H1 (cell line): Measurements from ENCODE around the gene MRPL19. TPM values are rescaled to one million over a fixed set of nuclear protein-coding genes. Genes with fewer than 3 reads are reported as not detected.
A peak's percentile ranks its signal among the peaks of the same experiment; 100 is the strongest.

Source experiments
- CTCF ChIA-PET: fragments of 300-600 bp; sonication (Branson Sonifier 250); formaldehyde crosslinking; loops from one replicate; lab custom pipeline; 2021; ENCODE audit not compliant: partially characterized antibody; lab: Charles Lee
- POLR2A ChIA-PET: fragments of 300-600 bp; sonication (Branson Sonifier 250); formaldehyde crosslinking; loops from one replicate; lab custom pipeline; 2021; ENCODE audit warnings: inconsistent platforms; ENCODE audit not compliant: partially characterized antibody; lab: Charles Lee
- DNase-seq, 2 experiments: peaks; one replicate each; pipeline versions ENCODE4 v3.0.0 to v3.0.0-alpha.2; 2010 to 2022; ENCODE audit warnings: low spot score in 2 of 2, low read depth in 1 of 2, mixed read lengths in 1 of 2
- FAIRE-seq: peaks from 2 replicates; lab custom pipeline; 2011; peaks lifted over from hg19 to GRCh38; lab: Jason Lieb, UNC
- H2AFZ ChIP-seq: 2 replicates; pipeline ENCODE4 v1.8.1; 2012; ENCODE audit warnings: low read length, inconsistent platforms
- H2AK5ac ChIP-seq: 2 replicates; pipeline ENCODE4 v1.6.1; 2013; ENCODE audit warnings: low read depth, low read length
- H2BK120ac ChIP-seq: replicated peaks from 2 replicates; pipeline ENCODE3; 2013; ENCODE audit warnings: low read depth, low read length, inconsistent platforms
- H2BK12ac ChIP-seq: 2 replicates; pipeline ENCODE4 v1.6.1; 2013; ENCODE audit warnings: low read depth, low read length
- H2BK15ac ChIP-seq: 2 replicates; pipeline ENCODE4 v1.6.1; 2013; ENCODE audit warnings: low read length
- H2BK20ac ChIP-seq: 2 replicates; pipeline ENCODE4 v1.6.1; 2013; ENCODE audit warnings: low read length
- H2BK5ac ChIP-seq: 2 replicates; pipeline ENCODE4 v1.6.1; 2013; ENCODE audit warnings: low read depth, low read length
- H3K14ac ChIP-seq: 2 replicates; pipeline ENCODE4 v1.6.1; 2013; ENCODE audit warnings: inconsistent platforms; ENCODE audit not compliant: insufficient read length
- H3K18ac ChIP-seq: 2 replicates; pipeline ENCODE4 v1.6.1; 2013; ENCODE audit warnings: low read length; ENCODE audit errors: extremely low read depth
- H3K23ac ChIP-seq: 2 replicates; pipeline ENCODE4 v1.6.1; 2013; ENCODE audit warnings: inconsistent platforms; ENCODE audit not compliant: insufficient read length
- H3K23me2 ChIP-seq: 2 replicates; pipeline ENCODE4 v1.6.1; 2013; ENCODE audit warnings: low read depth, low read length
- H3K27ac ChIP-seq: 2 replicates; pipeline ENCODE4 v1.6.1; 2011; ENCODE audit warnings: low read depth, low read length, inconsistent platforms
- H3K27me3 ChIP-seq, 4 experiments: replicated peaks in 1 of 4; 1 replicate in 1 of 4; 2 replicates in 3 of 4; pipeline versions ENCODE4 v1.6.1 to v1.8.1; 2011 to 2013; ENCODE audit warnings: low read length in 3 of 4, mild to moderate bottlenecking in 3 of 4, inconsistent platforms in 2 of 4, mixed read lengths in 2 of 4, moderate library complexity in 1 of 4; ENCODE audit not compliant: control insufficient read depth in 3 of 4, insufficient read depth in 3 of 4; ENCODE audit errors: extremely low read depth in 1 of 4
- H3K36me3 ChIP-seq, 4 experiments: 2 replicates each; pipeline versions ENCODE4 v1.6.1 to v1.8.1; 2011 to 2013; ENCODE audit warnings: mild to moderate bottlenecking in 4 of 4, low read length in 3 of 4, moderate library complexity in 2 of 4, control low read depth in 1 of 4, inconsistent platforms in 1 of 4; ENCODE audit not compliant: insufficient read depth in 4 of 4, control insufficient read depth in 2 of 4
- H3K4ac ChIP-seq: replicated peaks from 2 replicates; pipeline ENCODE3; 2013; ENCODE audit warnings: low read length, low read depth, mixed read lengths, inconsistent platforms; ENCODE audit not compliant: insufficient read length
- H3K4me1 ChIP-seq, 4 experiments: replicated peaks in 1 of 4; 1 replicate in 1 of 4; 2 replicates in 3 of 4; pipeline versions ENCODE4 v1.6.1 to v1.8.1; 2011 to 2013; ENCODE audit warnings: low read length in 3 of 4, inconsistent platforms in 2 of 4, mixed read lengths in 1 of 4; ENCODE audit not compliant: insufficient read depth in 4 of 4, control insufficient read depth in 3 of 4
- H3K4me2 ChIP-seq, 2 experiments: 2 replicates each; pipeline versions ENCODE4 v1.6.1 to v1.8.1; 2011 to 2013; ENCODE audit warnings: low read depth in 2 of 2, low read length in 2 of 2, control low read depth in 1 of 2, inconsistent platforms in 1 of 2, mild to moderate bottlenecking in 1 of 2; ENCODE audit not compliant: insufficient read depth in 1 of 2
- H3K4me3 ChIP-seq, 4 experiments: fragments of 200-600, 300-600 bp in 1 of 4; sonication (generic), shearing (Covaris generic), sonication (Bioruptor Twin) in 1 of 4; 2 replicates each; pipeline versions ENCODE4 v1.5.1 to v1.8.1; 2011 to 2016; ENCODE audit warnings: low read length in 4 of 4, low read depth in 3 of 4, control low read depth in 2 of 4, inconsistent platforms in 2 of 4, mild to moderate bottlenecking in 2 of 4, mixed read lengths in 1 of 4, moderate library complexity in 1 of 4; ENCODE audit not compliant: insufficient read depth in 2 of 4; ENCODE audit errors: extremely low read depth in 1 of 4
- H3K56ac ChIP-seq: replicated peaks from 2 replicates; pipeline ENCODE3; 2013; ENCODE audit warnings: low read depth, mild to moderate bottlenecking, mixed read lengths, low read length, inconsistent platforms; ENCODE audit not compliant: insufficient read length
- H3K79me1 ChIP-seq: 2 replicates; pipeline ENCODE4 v1.6.1; 2013; ENCODE audit warnings: low read depth, low read length, control low read depth
- H3K79me2 ChIP-seq, 2 experiments: 2 replicates each; pipeline versions ENCODE4 v1.6.1 to v1.8.1; 2012 to 2013; ENCODE audit warnings: low read length in 2 of 2, mild to moderate bottlenecking in 2 of 2, inconsistent platforms in 1 of 2; ENCODE audit not compliant: insufficient read depth in 2 of 2, control insufficient read depth in 1 of 2
- H3K9ac ChIP-seq, 4 experiments: replicated peaks in 1 of 4; 1 replicate in 1 of 4; 2 replicates in 3 of 4; pipeline versions ENCODE4 v1.6.1 to v1.8.1; 2011 to 2013; ENCODE audit warnings: low read depth in 3 of 4, low read length in 3 of 4, control low read depth in 2 of 4, mild to moderate bottlenecking in 2 of 4, moderate library complexity in 2 of 4, inconsistent platforms in 1 of 4; ENCODE audit errors: extremely low read depth in 1 of 4
- H3K9me3 ChIP-seq, 2 experiments: 2 replicates each; pipeline versions ENCODE4 v1.6.1 to v1.8.1; 2012 to 2013; ENCODE audit warnings: mild to moderate bottlenecking in 2 of 2, moderate library complexity in 2 of 2, control low read depth in 1 of 2, inconsistent platforms in 1 of 2, low read depth in 1 of 2, low read length in 1 of 2, mixed read lengths in 1 of 2; ENCODE audit not compliant: insufficient read depth in 2 of 2
- H4K20me1 ChIP-seq, 2 experiments: replicated peaks in 1 of 2; 2 replicates each; pipeline versions ENCODE3 to v1.8.1; 2011 to 2013; ENCODE audit warnings: inconsistent platforms in 2 of 2, low read length in 2 of 2, mild to moderate bottlenecking in 1 of 2; ENCODE audit not compliant: insufficient read depth in 2 of 2, control insufficient read depth in 1 of 2
- H4K5ac ChIP-seq: 2 replicates; pipeline ENCODE4 v1.6.1; 2013; ENCODE audit warnings: low read length, low read depth, mixed read lengths, inconsistent platforms; ENCODE audit not compliant: insufficient read length
- H4K8ac ChIP-seq: 2 replicates; pipeline ENCODE4 v1.8.0; 2013; ENCODE audit warnings: mild to moderate bottlenecking, moderate library complexity, low read length, inconsistent platforms; ENCODE audit not compliant: insufficient read depth; ENCODE audit errors: extremely low read depth
- H4K91ac ChIP-seq: replicated peaks from 2 replicates; pipeline ENCODE3; 2013; ENCODE audit warnings: low read length, mixed read lengths, inconsistent platforms; ENCODE audit not compliant: insufficient read length
- BRCA1 ChIP-seq: IDR thresholded peaks from 2 replicates; pipeline ENCODE4 v1.6.1; 2012; ENCODE audit warnings: low read depth, low read length, improper control_type of control experiment
- CHD1 ChIP-seq: IDR thresholded peaks from 2 replicates; pipeline ENCODE4 v1.6.1; 2012; ENCODE audit warnings: low read depth, low read length, improper control_type of control experiment
- CHD2 ChIP-seq: IDR thresholded peaks from 2 replicates; pipeline ENCODE4 v1.6.1; 2012; ENCODE audit warnings: low read length, improper control_type of control experiment
- CTBP2 ChIP-seq: IDR thresholded peaks from 2 replicates; pipeline ENCODE4 v1.7.0; 2011; ENCODE audit warnings: borderline replicate concordance, mild to moderate bottlenecking, moderate library complexity, mixed read lengths, low read length; ENCODE audit not compliant: insufficient read depth, insufficient read length
- E2F6 ChIP-seq: IDR thresholded peaks from 2 replicates; pipeline ENCODE4 v1.6.1; 2012; ENCODE audit warnings: inconsistent platforms
- EP300 ChIP-seq, 2 experiments: IDR thresholded peaks; 1 replicate in 1 of 2; 2 replicates in 1 of 2; pipeline ENCODE4 v1.6.1; 2011 to 2012; ENCODE audit warnings: low read depth in 2 of 2, low read length in 2 of 2, mild to moderate bottlenecking in 2 of 2, borderline replicate concordance in 1 of 2, inconsistent platforms in 1 of 2, moderate library complexity in 1 of 2
- EZH2 ChIP-seq: fragments of 200-600 bp; sonication (generic); IDR thresholded peaks from 2 replicates; pipeline ENCODE4 v1.7.1; 2012; ENCODE audit warnings: low read depth, mild to moderate bottlenecking, moderate library complexity, low read length, inconsistent platforms; ENCODE audit not compliant: severe bottlenecking
- JUN ChIP-seq: IDR thresholded peaks from 2 replicates; pipeline ENCODE4 v1.6.1; 2011; ENCODE audit warnings: low read depth, mild to moderate bottlenecking, improper control_type of control experiment, low read length
- KDM5A ChIP-seq: fragments of 200-600 bp; IDR thresholded peaks from 2 replicates; pipeline ENCODE4 v1.7.1; 2012; ENCODE audit warnings: mild to moderate bottlenecking, low read length, inconsistent platforms, mixed read lengths
- RFX5 ChIP-seq: IDR thresholded peaks from 2 replicates; pipeline ENCODE4 v1.6.1; 2011; ENCODE audit warnings: low read depth, low read length, improper control_type of control experiment, borderline replicate concordance
- RXRA ChIP-seq: IDR thresholded peaks from 2 replicates; pipeline ENCODE4 v1.6.1; 2011; ENCODE audit warnings: low read depth, mild to moderate bottlenecking, low read length, moderate library complexity; ENCODE audit not compliant: insufficient read depth
- SP2 ChIP-seq: IDR thresholded peaks from 2 replicates; pipeline ENCODE4 v1.6.1; 2012; ENCODE audit warnings: mild to moderate bottlenecking, low read length, inconsistent platforms
- ZNF274 ChIP-seq: IDR thresholded peaks from 2 replicates; pipeline ENCODE4 v1.7.0; 2012; ENCODE audit warnings: low read length, borderline replicate concordance; ENCODE audit errors: extremely low read depth
- WGBS, 2 experiments: shearing (Covaris generic) in 1 of 2; methylation state at CpG; one replicate each; pipeline versions ENCODE4 v1.1.6 to v1.1.7; 2013 to 2015; ENCODE audit warnings: low lambda C conversion rate in 2 of 2, mixed read lengths in 2 of 2, inconsistent platforms in 1 of 2, low coverage in 1 of 2, missing lambda C conversion rate in 1 of 2; ENCODE audit not compliant: insufficient replicate concordance in 2 of 2, insufficient coverage in 1 of 2, insufficient read length in 1 of 2; ENCODE audit errors: extremely low coverage in 1 of 2, missing lambda C conversion rate in 1 of 2; 5-methylcytosine and 5-hydroxymethylcytosine counted together
- polyA plus RNA-seq, 7 experiments: library from polyadenylated mRNA; depleted of rRNA in 3 of 7; stranded (reverse) in 5 of 7; unstranded in 2 of 7; fragments of >200 nt in 5 of 7; fragments of 200-250 nt in 2 of 7; gene quantifications; 1 replicate in 5 of 7; 2 replicates in 1 of 7; 4 replicates in 1 of 7; pipeline versions ENCODE4 v1.2.1 to v1.2.3, GENCODE V29; 2011 to 2013; ENCODE audit warnings: missing spikeins in 2 of 7, mixed read lengths in 2 of 7
- total RNA-seq: library from RNA; stranded (reverse); fragmentation: NEBNext Ultra II Directional; extraction: Animal tissue kit (Norgen Biotek cat#: 25700); gene quantifications from 2 replicates; pipeline ENCODE4 v1.2.1, GENCODE V29; 2021

The MRPL19 gene
- total and polyA plus RNA-seq, 2 of the 8 experiments (the other 6 are each of a cell fraction or from before 2014, with no cell fraction given) = 18.1 to 75.2 TPM

GRCh38 chr2:75645643-75646042 lies 940 bp upstream of the MRPL19 start:
- Histone ChIP-seq H3K4ac (no peak overlapping the region), H3K36me3 (peaks cover 0 to 20% (median 6%) of the 10 kb centered on the region in 4 experiments; a peak in 4 of 8 replicates), H3K79me1 (no peaks in the 10 kb centered on the region; the same call in 1 of the 2 replicates), H2AFZ (peak overlapping the region; percentile 99; the same call in 1 of the 2 replicates), H3K4me2 (peak overlapping the region in 1 of 2 experiments; percentile 48; a peak in 1 of 4 replicates), H3K18ac (no peak overlapping the region), H3K27me3 (no peaks in the 10 kb centered on the region), H2BK15ac (no peak overlapping the region), H2BK5ac (no peak overlapping the region), H3K4me1 (no peaks in the 10 kb centered on the region), H4K5ac (no peak overlapping the region), H3K23me2 (0 out of 2 replicates have a peak, but pooled peaks cover 3% of the 10 kb centered on the region), H3K14ac (no peak overlapping the region), H3K9ac (no peak overlapping the region), H2BK20ac (no peak overlapping the region), H3K27ac (no peak overlapping the region), H3K56ac (no peak overlapping the region), H2AK5ac (no peak overlapping the region), H4K8ac (no peak overlapping the region; the same call in 1 of the 2 replicates), H3K23ac (no peak overlapping the region), H3K9me3 (no peaks in the 10 kb centered on the region), H4K20me1 (peaks cover 0 to 2% of the 10 kb centered on the region in 2 experiments), H2BK120ac (no peak overlapping the region), H3K4me3 (no peak overlapping the region), H4K91ac (peak overlapping the region; percentile 7), H3K79me2 (peaks cover 0 to 28% of the 10 kb centered on the region in 2 experiments; a peak in 2 of 4 replicates), H2BK12ac (no peak overlapping the region)
- 93% methylated on average over 10 of the region's 10 CpGs; no CpG with 5 or more reads in 1 of the 2 experiments for WGBS, 2 experiments
- FAIRE-seq = no peak
- DNase-seq = no peak
- POLR2A ChIA-PET = no interaction called here
- CTCF ChIA-PET = interaction anchor here (0.6 to 1.6 kb wide), 6 partner anchors 8 to 54 kb away, joined by 3 to 5 read pairs (median 4); no protein-coding TSS in a partner anchor
- TF ChIP-seq ZNF274 (no peak), EP300 (IDR thresholded peaks at IDR 0.05; ENCODE audit: borderline replicate concordance in 1 of 2, low read depth in 2 of 2, low read length in 2 of 2) (no peak), CHD1 (no peak), JUN (no peak), CTBP2 (no peak), CHD2 (no peak), EZH2 (no peak), RFX5 (no peak), E2F6 (no peak), RXRA (no peak), BRCA1 (no peak), KDM5A (no peak), SP2 (no peak)
